ENCODE data around the gene TMEM18.

Gene TMEM18

GRCh38 chr2:675460-675859 is 1.7 kb downstream of the TMEM18 start:
- no CpG with 5 or more reads among the region's 9 CpGs for WGBS, 2 donors (ENCODE audit: extremely low coverage in 2 of 2, insufficient read length in 2 of 2, insufficient replicate concordance in 1 of 2)
- no peak for DNase-seq (ENCODE audit: low spot score)
- Histone ChIP-seq H3K36me3 (replicated peaks in 1 of 2; ENCODE audit: control insufficient read depth in 2 of 2, insufficient read depth in 2 of 2, low read length in 2 of 2) (peaks cover 6 to 43% of the 10 kb centered on the region in 2 donors), H3K27me3 (ENCODE audit: control insufficient read depth in 3 of 3, insufficient read depth in 3 of 3, low read depth in 1 of 3, low read length in 3 of 3) (no peaks in the 10 kb centered on the region), H3K4me3 (ENCODE audit: low read length in 2 of 2) (peak overlapping the region; percentile 45 to 95), H3K14ac (ENCODE audit: low read length) (no peak overlapping the region), H2BK120ac (ENCODE audit: low read depth, low read length) (no peak overlapping the region), H3K79me1 (ENCODE audit: low read depth, low read length) (peaks cover 16% of the 10 kb centered on the region), H2AK5ac (ENCODE audit: low read depth, low read length) (no peak overlapping the region), H3K4me1 (ENCODE audit: control insufficient read depth in 2 of 2, insufficient read depth in 1 of 2, low read depth in 1 of 2, low read length in 2 of 2) (peaks cover 7 to 14% of the 10 kb centered on the region in 2 donors), H2BK12ac (ENCODE audit: low read length) (no peak overlapping the region), H3K27ac (replicated peaks; ENCODE audit: low read length) (no peak overlapping the region), H3K9ac (ENCODE audit: low read depth, low read length, poor library complexity) (peak overlapping the region; percentile 47), H2BK15ac (ENCODE audit: low read length) (no peak overlapping the region), H3K23ac (ENCODE audit: low read depth, low read length, poor library complexity) (no peak overlapping the region), H4K91ac (ENCODE audit: low read depth, low read length, poor library complexity) (no peak overlapping the region), H4K8ac (ENCODE audit: low read depth, low read length) (no peak overlapping the region), H3K18ac (ENCODE audit: low read length) (no peak overlapping the region), H2AFZ (ENCODE audit: low read length) (no peak overlapping the region), H3K4me2 (ENCODE audit: insufficient read depth, low read length, poor library complexity, severe bottlenecking) (no peak overlapping the region), H2BK5ac (ENCODE audit: low read length) (no peak overlapping the region), H3K4ac (ENCODE audit: low read length) (no peak overlapping the region), H3K9me3 (replicated peaks in 1 of 2; ENCODE audit: control insufficient read depth in 2 of 2, insufficient read depth in 1 of 2, low read depth in 1 of 2, low read length in 2 of 2) (no peaks in the 10 kb centered on the region)

GRCh38 chr2:675051-675450 is 2.2 kb downstream of the TMEM18 start:
- Histone ChIP-seq H2BK15ac (ENCODE audit: low read length) (no peak overlapping the region), H3K4me1 (ENCODE audit: control insufficient read depth in 2 of 2, insufficient read depth in 1 of 2, low read depth in 1 of 2, low read length in 2 of 2) (peaks cover 7 to 11% of the 10 kb centered on the region in 2 donors), H3K4ac (ENCODE audit: low read length) (no peak overlapping the region), H4K91ac (ENCODE audit: low read depth, low read length, poor library complexity) (no peak overlapping the region), H2AK5ac (ENCODE audit: low read depth, low read length) (no peak overlapping the region), H3K27me3 (ENCODE audit: control insufficient read depth in 3 of 3, insufficient read depth in 3 of 3, low read depth in 1 of 3, low read length in 3 of 3) (no peaks in the 10 kb centered on the region), H3K14ac (ENCODE audit: low read length) (no peak overlapping the region), H2BK120ac (ENCODE audit: low read depth, low read length) (no peak overlapping the region), H2AFZ (ENCODE audit: low read length) (no peak overlapping the region), H3K36me3 (replicated peaks in 1 of 2; ENCODE audit: control insufficient read depth in 2 of 2, insufficient read depth in 2 of 2, low read length in 2 of 2) (peaks cover 9 to 43% of the 10 kb centered on the region in 2 donors), H3K4me3 (ENCODE audit: low read length in 2 of 2) (no peak overlapping the region), H2BK12ac (ENCODE audit: low read length) (no peak overlapping the region), H4K8ac (ENCODE audit: low read depth, low read length) (no peak overlapping the region), H3K23ac (ENCODE audit: low read depth, low read length, poor library complexity) (no peak overlapping the region), H2BK5ac (ENCODE audit: low read length) (no peak overlapping the region), H3K9me3 (replicated peaks in 1 of 2; ENCODE audit: control insufficient read depth in 2 of 2, insufficient read depth in 1 of 2, low read depth in 1 of 2, low read length in 2 of 2) (no peaks in the 10 kb centered on the region), H3K4me2 (ENCODE audit: insufficient read depth, low read length, poor library complexity, severe bottlenecking) (no peak overlapping the region), H3K9ac (ENCODE audit: low read depth, low read length, poor library complexity) (no peak overlapping the region), H3K79me1 (ENCODE audit: low read depth, low read length) (peaks cover 16% of the 10 kb centered on the region), H3K18ac (ENCODE audit: low read length) (no peak overlapping the region), H3K27ac (replicated peaks; ENCODE audit: low read length) (no peak overlapping the region)
- no CpG with 5 or more reads among the region's 4 CpGs for WGBS, 2 donors (ENCODE audit: extremely low coverage in 2 of 2, insufficient read length in 2 of 2, insufficient replicate concordance in 1 of 2)
- DNase-seq (ENCODE audit: low spot score), result no peak

GRCh38 chr2:674321-674985 is 2.8 kb downstream of the TMEM18 start:
- peak overlapping the region; percentile 54 for H2AK5ac ChIP-seq (ENCODE audit: low read depth, low read length)
- peaks cover 7 to 11% of the 10 kb centered on the region in 2 donors for H3K4me1 ChIP-seq (ENCODE audit: control insufficient read depth in 2 of 2, insufficient read depth in 1 of 2, low read depth in 1 of 2, low read length in 2 of 2)
- peaks cover 16% of the 10 kb centered on the region for H3K79me1 ChIP-seq (ENCODE audit: low read depth, low read length)
- no peak overlapping the region for H3K14ac ChIP-seq (ENCODE audit: low read length)
- H3K23ac ChIP-seq (ENCODE audit: low read depth, low read length, poor library complexity), result no peak overlapping the region
- H2BK15ac ChIP-seq (ENCODE audit: low read length), result no peak overlapping the region
- H3K27ac ChIP-seq (replicated peaks; ENCODE audit: low read length), result no peak overlapping the region
- no peak for DNase-seq (ENCODE audit: low spot score)
- no CpG with 5 or more reads among the region's 9 CpGs for WGBS, 2 donors (ENCODE audit: extremely low coverage in 2 of 2, insufficient read length in 2 of 2, insufficient replicate concordance in 1 of 2)
- peaks cover 12 to 48% of the 10 kb centered on the region in 2 donors for H3K36me3 ChIP-seq (replicated peaks in 1 of 2; ENCODE audit: control insufficient read depth in 2 of 2, insufficient read depth in 2 of 2, low read length in 2 of 2)
- no peak overlapping the region for H2BK12ac ChIP-seq (ENCODE audit: low read length)
- H2AFZ ChIP-seq (ENCODE audit: low read length), result no peak overlapping the region
- no peak overlapping the region for H3K9ac ChIP-seq (ENCODE audit: low read depth, low read length, poor library complexity)
- H3K4me2 ChIP-seq (ENCODE audit: insufficient read depth, low read length, poor library complexity, severe bottlenecking), result no peak overlapping the region
- no peak overlapping the region for H3K18ac ChIP-seq (ENCODE audit: low read length)
- no peak overlapping the region for H4K8ac ChIP-seq (ENCODE audit: low read depth, low read length)
- H2BK120ac ChIP-seq (ENCODE audit: low read depth, low read length), result no peak overlapping the region
- H4K91ac ChIP-seq (ENCODE audit: low read depth, low read length, poor library complexity), result no peak overlapping the region
- H2BK5ac ChIP-seq (ENCODE audit: low read length), result no peak overlapping the region
- no peak overlapping the region for H3K4ac ChIP-seq (ENCODE audit: low read length)
- H3K9me3 ChIP-seq (replicated peaks in 1 of 2; ENCODE audit: control insufficient read depth in 2 of 2, insufficient read depth in 1 of 2, low read depth in 1 of 2, low read length in 2 of 2), result no peaks in the 10 kb centered on the region
- no peak overlapping the region for H3K4me3 ChIP-seq (ENCODE audit: low read length in 2 of 2)
- no peaks in the 10 kb centered on the region for H3K27me3 ChIP-seq (ENCODE audit: control insufficient read depth in 3 of 3, insufficient read depth in 3 of 3, low read depth in 1 of 3, low read length in 3 of 3)

- no peak overlapping the region for H4K91ac ChIP-seq (ENCODE audit: low read depth, low read length, poor library complexity)
- H2AK5ac ChIP-seq (ENCODE audit: low read depth, low read length), result peak overlapping the region; percentile 54
- no peak overlapping the region for H3K23ac ChIP-seq (ENCODE audit: low read depth, low read length, poor library complexity)
- DNase-seq (ENCODE audit: low spot score), result no peak
- H3K18ac ChIP-seq (ENCODE audit: low read length), result peak overlapping the region; percentile 57
- H3K27ac ChIP-seq (replicated peaks; ENCODE audit: low read length), result no peak overlapping the region
- no peak overlapping the region for H2BK12ac ChIP-seq (ENCODE audit: low read length)
- no peak overlapping the region for H3K4ac ChIP-seq (ENCODE audit: low read length)
- no peaks in the 10 kb centered on the region for H3K27me3 ChIP-seq (ENCODE audit: control insufficient read depth in 3 of 3, insufficient read depth in 3 of 3, low read depth in 1 of 3, low read length in 3 of 3)
- H3K4me2 ChIP-seq (ENCODE audit: insufficient read depth, low read length, poor library complexity, severe bottlenecking), result no peak overlapping the region
- H3K9ac ChIP-seq (ENCODE audit: low read depth, low read length, poor library complexity), result no peak overlapping the region
- H3K4me1 ChIP-seq (ENCODE audit: control insufficient read depth in 2 of 2, insufficient read depth in 1 of 2, low read depth in 1 of 2, low read length in 2 of 2), result peaks cover 7 to 11% of the 10 kb centered on the region in 2 donors
- H3K36me3 ChIP-seq (replicated peaks in 1 of 2; ENCODE audit: control insufficient read depth in 2 of 2, insufficient read depth in 2 of 2, low read length in 2 of 2), result peaks cover 18 to 55% of the 10 kb centered on the region in 2 donors
- H2BK120ac ChIP-seq (ENCODE audit: low read depth, low read length), result no peak overlapping the region
- H4K8ac ChIP-seq (ENCODE audit: low read depth, low read length), result no peak overlapping the region
- no peak overlapping the region for H2BK5ac ChIP-seq (ENCODE audit: low read length)
- no CpG with 5 or more reads among the region's 7 CpGs for WGBS, 2 donors (ENCODE audit: extremely low coverage in 2 of 2, insufficient read length in 2 of 2, insufficient replicate concordance in 1 of 2)
- no peak overlapping the region for H3K14ac ChIP-seq (ENCODE audit: low read length)
- no peak overlapping the region for H3K4me3 ChIP-seq (ENCODE audit: low read length in 2 of 2)
- peaks cover 16% of the 10 kb centered on the region for H3K79me1 ChIP-seq (ENCODE audit: low read depth, low read length)
- no peaks in the 10 kb centered on the region for H3K9me3 ChIP-seq (replicated peaks in 1 of 2; ENCODE audit: control insufficient read depth in 2 of 2, insufficient read depth in 1 of 2, low read depth in 1 of 2, low read length in 2 of 2)
- no peak overlapping the region for H2BK15ac ChIP-seq (ENCODE audit: low read length)
- H2AFZ ChIP-seq (ENCODE audit: low read length), result no peak overlapping the region
These were observed 3.4 kb downstream of the TMEM18 start for GRCh38 chr2:673615-674320.

All from neuronal stem cell (in vitro differentiated cells).